Sigmoid colon (tissue), 4 donors: ENCODE measurements around the gene RASAL2.
"Not testable (repeated sequence)": the region's sequence is repeated elsewhere in the genome, so short reads cannot be mapped to it uniquely, and the experiment has no call there.

ENCODE experiments used
- EP300 ChIP-seq, 4 donors: sonication (generic); formaldehyde crosslinking; IDR thresholded peaks; one replicate each; pipeline ENCODE4 v1.6.1; 2017; ENCODE audit warnings: antibody characterized with exemption in 4 of 4
- POLR2AphosphoS5 ChIP-seq, 4 donors: sonication (generic); formaldehyde crosslinking; IDR thresholded peaks; one replicate each; pipeline ENCODE4 v1.6.1; 2017; ENCODE audit warnings: antibody characterized with exemption in 4 of 4
- TF ChIP-seq, protein P1 (sequence below), 4 experiments: fragments of 450-650 bp in 3 of 4; fragments of 200-600 bp in 1 of 4; IDR thresholded peaks; one replicate each; pipeline ENCODE4 v1.5.1; 2016 to 2019; ENCODE audit warnings: antibody characterized with exemption in 4 of 4, mild to moderate bottlenecking in 3 of 4, moderate library complexity in 2 of 4

GRCh38 chr1:178351911-178352310, 258.0 kb downstream of the RASAL2 start:
- TF ChIP-seq, protein P1, sequence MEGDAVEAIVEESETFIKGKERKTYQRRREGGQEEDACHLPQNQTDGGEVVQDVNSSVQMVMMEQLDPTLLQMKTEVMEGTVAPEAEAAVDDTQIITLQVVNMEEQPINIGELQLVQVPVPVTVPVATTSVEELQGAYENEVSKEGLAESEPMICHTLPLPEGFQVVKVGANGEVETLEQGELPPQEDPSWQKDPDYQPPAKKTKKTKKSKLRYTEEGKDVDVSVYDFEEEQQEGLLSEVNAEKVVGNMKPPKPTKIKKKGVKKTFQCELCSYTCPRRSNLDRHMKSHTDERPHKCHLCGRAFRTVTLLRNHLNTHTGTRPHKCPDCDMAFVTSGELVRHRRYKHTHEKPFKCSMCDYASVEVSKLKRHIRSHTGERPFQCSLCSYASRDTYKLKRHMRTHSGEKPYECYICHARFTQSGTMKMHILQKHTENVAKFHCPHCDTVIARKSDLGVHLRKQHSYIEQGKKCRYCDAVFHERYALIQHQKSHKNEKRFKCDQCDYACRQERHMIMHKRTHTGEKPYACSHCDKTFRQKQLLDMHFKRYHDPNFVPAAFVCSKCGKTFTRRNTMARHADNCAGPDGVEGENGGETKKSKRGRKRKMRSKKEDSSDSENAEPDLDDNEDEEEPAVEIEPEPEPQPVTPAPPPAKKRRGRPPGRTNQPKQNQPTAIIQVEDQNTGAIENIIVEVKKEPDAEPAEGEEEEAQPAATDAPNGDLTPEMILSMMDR (IDR thresholded peaks at IDR 0.05): not testable (repeated sequence)
- not testable (repeated sequence) for TF ChIP-seq EP300, POLR2AphosphoS5 (IDR thresholded peaks at IDR 0.05)
